IPS-11a (cell line): ENCODE data around the gene SPRED1.
"Not testable (repeated sequence)": the region's sequence is repeated elsewhere in the genome, so short reads cannot be mapped to it uniquely, and the experiment has no call there.

Source experiments
- H3K4me3 ChIP-seq: one replicate; pipeline ENCODE4 v1.5.1; 2013; ENCODE audit warnings: low read depth, low read length, control low read depth

The SPRED1 gene

DNA sequence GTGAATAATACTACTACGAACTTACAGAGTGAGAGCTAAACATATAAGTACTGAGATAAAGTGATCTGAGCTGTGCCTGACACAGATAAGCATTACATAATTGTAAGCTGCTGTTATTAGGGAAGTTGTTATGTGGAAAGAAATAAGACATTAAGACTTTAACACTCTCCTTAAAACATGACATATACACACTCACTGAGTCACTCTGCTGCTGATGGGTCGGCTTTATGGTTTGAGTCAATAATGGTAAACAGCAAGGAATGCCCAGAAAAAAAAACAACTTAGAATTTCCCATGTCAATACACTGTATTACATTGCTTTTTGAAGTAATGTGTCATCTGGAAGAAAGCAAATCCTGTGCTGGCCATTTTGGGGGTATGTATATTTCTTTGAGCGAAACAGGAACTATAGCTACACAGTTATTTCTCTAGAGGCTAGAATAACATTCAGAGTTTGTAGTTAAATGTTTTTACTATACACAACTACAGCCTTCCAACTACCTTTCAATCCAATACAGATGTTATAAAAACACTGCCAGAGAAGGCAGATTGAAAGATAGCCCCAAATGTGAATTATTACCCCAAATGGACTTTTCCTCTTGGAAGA lies 22.8 kb upstream of the SPRED1 start:
- H3K4me3 ChIP-seq, result no peak overlapping the region

GRCh38 chr15:38231436-38231835 lies 21.2 kb upstream of the SPRED1 start:
- no peak overlapping the region for H3K4me3 ChIP-seq

DNA sequence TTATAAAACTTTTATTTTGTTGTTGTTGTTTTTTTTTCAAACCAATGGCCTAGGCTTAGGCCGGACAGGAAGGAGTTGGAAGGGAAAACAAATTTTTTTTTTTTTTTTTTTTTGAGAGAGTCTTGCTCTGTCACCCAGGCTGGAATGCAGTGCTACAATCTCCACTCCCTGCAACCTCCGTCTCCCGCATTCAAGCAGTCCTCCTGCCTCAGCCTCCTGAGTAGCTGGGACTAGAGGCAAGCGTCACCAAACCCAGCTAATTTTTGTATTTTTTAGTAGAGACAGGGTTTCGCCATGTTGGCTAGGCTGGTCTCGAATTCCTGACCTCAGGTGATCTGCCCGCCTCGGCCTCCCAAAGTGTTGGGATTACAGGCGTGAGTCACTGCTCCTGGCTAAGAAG lies 15.6 kb upstream of the SPRED1 start:
- H3K4me3 ChIP-seq, result not testable (repeated sequence)

DNA sequence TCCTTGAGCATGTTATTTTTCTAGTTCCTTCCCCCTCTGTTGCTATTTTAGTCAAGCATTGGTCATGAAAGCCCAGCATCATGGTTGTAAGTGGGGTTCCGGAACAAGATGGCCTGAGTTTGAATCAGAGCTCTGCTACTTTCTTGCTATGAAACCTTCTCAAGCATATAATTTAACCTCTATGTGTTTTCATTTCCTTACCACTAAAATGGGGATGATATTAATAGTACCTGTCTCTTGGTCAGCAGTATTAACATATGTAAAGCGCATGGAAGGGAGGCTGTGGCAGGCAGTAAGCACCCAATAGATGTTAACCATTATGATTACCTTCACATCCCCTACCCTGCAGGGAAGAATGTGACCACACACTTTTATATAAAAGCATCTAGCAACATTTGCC lies 14.3 kb upstream of the SPRED1 start:
- no peak overlapping the region for H3K4me3 ChIP-seq

GRCh38 chr15:38242055-38242454 lies 10.6 kb upstream of the SPRED1 start:
- no peak overlapping the region for H3K4me3 ChIP-seq

- no peak overlapping the region for H3K4me3 ChIP-seq
Measured at GRCh38 chr15:38243278-38244055, 9.2 kb upstream of the SPRED1 start.

- H3K4me3 ChIP-seq, result no peak overlapping the region
Measured at GRCh38 chr15:38247336-38247735, 5.3 kb upstream of the SPRED1 start.

- H3K4me3 ChIP-seq, result peak overlapping the region; percentile 62
Measured at GRCh38 chr15:38253351-38253781, 730 bp downstream of the SPRED1 start.

GRCh38 chr15:38254051-38254883 lies 1.6 kb downstream of the SPRED1 start:
- H3K4me3 ChIP-seq, result peak overlapping the region; percentile 62

- no peak overlapping the region for H3K4me3 ChIP-seq
Measured at GRCh38 chr15:38255690-38256089, 3.1 kb downstream of the SPRED1 start.

DNA sequence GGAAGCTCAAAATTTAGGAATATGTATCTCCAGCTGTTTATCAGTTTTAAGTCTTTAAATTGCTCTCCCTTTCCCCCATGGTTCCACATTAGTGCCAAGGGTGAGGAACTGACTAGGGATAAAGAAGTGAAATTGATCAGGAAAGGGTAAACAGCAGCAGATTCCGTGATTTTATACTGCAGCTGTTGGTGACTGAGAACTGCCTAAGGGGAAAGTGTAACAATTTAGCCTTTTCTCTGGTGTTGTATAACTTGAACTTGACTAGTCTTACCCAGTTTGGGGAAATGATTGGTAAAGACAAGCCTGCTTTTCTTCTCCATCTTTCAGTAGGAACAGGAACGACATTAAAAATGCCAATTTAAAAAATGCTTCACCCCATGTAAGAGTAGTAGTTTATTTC lies 5.0 kb downstream of the SPRED1 start:
- no peak overlapping the region for H3K4me3 ChIP-seq

DNA sequence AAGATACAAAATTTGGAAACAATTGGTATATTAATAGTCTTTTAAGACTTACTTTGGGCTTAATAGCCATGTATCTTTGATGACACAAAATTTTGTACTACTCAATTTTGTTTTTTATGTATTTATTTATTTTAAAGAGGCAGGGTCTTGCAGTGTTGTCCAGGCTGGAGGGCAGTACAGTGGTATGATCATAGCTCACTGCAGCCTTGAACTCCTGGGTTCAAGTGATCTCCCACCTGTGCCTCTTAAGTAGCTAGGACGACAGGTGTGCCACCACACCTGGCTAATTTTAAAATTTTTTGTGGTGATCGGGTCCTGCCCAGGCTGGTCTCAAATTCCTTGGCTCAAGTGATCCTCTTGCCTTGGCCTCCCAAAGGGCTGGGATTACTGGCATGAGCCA lies 6.5 kb downstream of the SPRED1 start:
- no peak overlapping the region for H3K4me3 ChIP-seq

DNA sequence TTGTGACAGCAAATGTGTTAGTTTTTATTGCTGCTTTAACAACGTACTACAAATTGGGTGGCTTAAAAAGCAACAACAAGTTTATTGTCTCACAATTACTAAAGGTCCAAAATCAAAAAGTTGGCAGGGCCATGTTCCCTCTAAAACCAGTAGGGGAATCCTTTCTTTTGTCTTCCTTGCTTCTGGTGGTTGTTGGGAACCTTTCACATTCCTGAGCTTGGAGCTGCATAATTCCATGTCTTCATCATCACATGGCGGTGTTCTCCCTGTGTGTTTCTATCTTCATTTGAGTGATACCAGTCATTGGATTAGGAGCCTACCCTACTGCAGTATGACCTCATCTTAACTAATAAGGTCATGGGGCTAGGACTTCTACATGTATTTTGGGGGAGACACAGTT lies 7.4 kb downstream of the SPRED1 start:
- H3K4me3 ChIP-seq, result no peak overlapping the region

- no peak overlapping the region for H3K4me3 ChIP-seq
Measured at GRCh38 chr15:38263251-38263650, 10.6 kb downstream of the SPRED1 start.

- no peak overlapping the region for H3K4me3 ChIP-seq
Measured at GRCh38 chr15:38263996-38264395, 11.4 kb downstream of the SPRED1 start.

- no peak overlapping the region for H3K4me3 ChIP-seq
Measured at GRCh38 chr15:38266247-38266986, 13.8 kb downstream of the SPRED1 start.

DNA sequence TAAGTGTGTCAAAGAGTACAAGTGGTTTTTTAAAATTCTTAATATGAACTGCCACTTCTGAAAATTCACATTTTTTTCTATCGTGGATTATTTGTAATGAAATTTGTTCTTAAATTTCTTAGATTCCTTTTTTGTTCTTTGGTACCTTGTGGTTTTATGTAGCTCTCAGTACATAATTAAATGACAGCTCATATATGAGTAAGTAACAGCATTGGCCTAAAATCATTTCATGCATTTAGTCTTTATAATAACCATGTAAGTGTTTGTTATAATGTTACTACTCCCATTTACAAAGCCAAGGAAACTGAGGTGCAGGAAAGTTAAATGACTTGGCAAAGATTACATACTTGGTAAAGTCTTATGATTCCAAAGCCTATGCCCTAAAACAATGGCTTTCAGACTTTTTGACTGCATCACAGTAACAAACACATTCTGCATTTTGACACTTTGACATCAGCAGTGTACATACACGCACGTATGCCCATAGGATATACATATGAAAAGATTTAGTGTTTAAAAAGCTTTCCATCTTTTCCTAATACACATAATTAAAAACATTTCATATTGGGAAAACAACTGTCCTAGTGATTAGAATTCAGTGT lies 14.9 kb downstream of the SPRED1 start:
- no peak overlapping the region for H3K4me3 ChIP-seq

DNA sequence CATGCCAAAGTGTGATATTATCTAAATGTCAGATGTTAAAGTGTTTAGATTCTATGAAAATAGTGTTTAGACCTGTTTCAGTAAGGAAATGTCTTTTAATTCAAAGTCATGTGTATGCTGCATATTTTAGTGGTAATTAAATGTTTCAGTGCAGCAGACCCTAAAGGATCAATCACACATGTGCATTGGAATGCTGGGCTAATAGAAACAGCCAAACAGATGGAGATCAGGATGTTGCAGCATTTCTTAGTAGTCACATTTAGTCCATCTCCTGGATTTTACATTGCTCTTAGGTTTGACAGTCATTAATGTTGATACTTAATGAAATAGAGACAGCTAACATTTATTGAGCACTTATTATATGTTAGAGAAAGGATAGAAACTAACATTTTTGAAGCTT lies 18.5 kb downstream of the SPRED1 start:
- H3K4me3 ChIP-seq, result no peak overlapping the region

GRCh38 chr15:38271895-38272294 lies 19.3 kb downstream of the SPRED1 start:
- no peak overlapping the region for H3K4me3 ChIP-seq

DNA sequence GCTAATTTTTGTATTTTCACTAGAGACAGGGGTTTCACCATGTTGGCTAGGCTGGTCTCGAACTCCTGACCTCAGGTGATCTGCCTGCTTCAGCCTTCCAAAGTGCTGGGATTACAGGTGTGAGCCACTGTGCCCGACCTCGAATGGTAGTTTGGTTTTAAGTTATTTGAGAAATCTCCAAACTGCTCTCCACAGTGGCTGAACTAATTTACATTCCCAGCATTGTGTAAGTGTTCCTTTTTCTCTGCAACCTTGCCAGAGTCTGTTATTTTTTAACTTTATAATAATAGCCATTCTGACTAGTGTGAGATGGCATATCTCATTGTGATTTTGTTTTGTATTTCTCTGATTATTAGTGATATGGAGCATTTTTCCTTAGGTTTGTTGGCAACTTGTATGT lies 19.8 kb downstream of the SPRED1 start:
- H3K4me3 ChIP-seq, result not testable (repeated sequence)

- H3K4me3 ChIP-seq, result no peak overlapping the region
Measured at GRCh38 chr15:38274135-38274534, 21.5 kb downstream of the SPRED1 start.
